Measurements from ENCODE around the gene CUTA.

Gene CUTA

GRCh38 chr6:33445119-33445603 lies 27.3 kb upstream of the CUTA start:
- DNase-seq (ENCODE audit: low read depth): no peak
- TF ChIP-seq CTCF (conservative IDR thresholded peaks at IDR 0.05; ENCODE audit: low read length): no peak
- H3K4me3 ChIP-seq (ENCODE audit: low read length): no peak overlapping the region

GRCh38 chr6:33443619-33444504 lies 26.0 kb upstream of the CUTA start:
- H3K4me3 ChIP-seq (ENCODE audit: low read length): no peak overlapping the region
- DNase-seq (ENCODE audit: low read depth): no peak
- TF ChIP-seq CTCF (conservative IDR thresholded peaks at IDR 0.05; ENCODE audit: low read length): no peak

- no peak overlapping the region for H3K4me3 ChIP-seq (ENCODE audit: low read length)
- no peak for DNase-seq (ENCODE audit: low read depth)
- TF ChIP-seq CTCF (conservative IDR thresholded peaks at IDR 0.05; ENCODE audit: low read length): no peak
Observed at GRCh38 chr6:33443025-33443424, 25.1 kb upstream of the CUTA start.

- no peak for TF ChIP-seq CTCF (conservative IDR thresholded peaks at IDR 0.05; ENCODE audit: low read length)
- DNase-seq (ENCODE audit: low read depth): no peak
- H3K4me3 ChIP-seq (ENCODE audit: low read length): no peak overlapping the region
Observed at GRCh38 chr6:33442283-33442682, 24.4 kb upstream of the CUTA start.

GRCh38 chr6:33441457-33441856 lies 23.6 kb upstream of the CUTA start:
- TF ChIP-seq CTCF (conservative IDR thresholded peaks at IDR 0.05; ENCODE audit: low read length): no peak
- DNase-seq (ENCODE audit: low read depth): no peak

GRCh38 chr6:33440649-33441309 lies 22.9 kb upstream of the CUTA start:
- TF ChIP-seq CTCF (conservative IDR thresholded peaks at IDR 0.05; ENCODE audit: low read length): no peak
- no peak overlapping the region for H3K4me3 ChIP-seq (ENCODE audit: low read length)
- no peak for DNase-seq (ENCODE audit: low read depth)

More at GRCh38 chr6:33441457-33441856, 23.6 kb upstream of the CUTA start:
- H3K4me3 ChIP-seq (ENCODE audit: low read length): no peak overlapping the region

Measured in AG10803 (cell line).